Right lobe of liver (tissue), 6 donors: ENCODE measurements around the gene PDE4B. TPM values are rescaled to one million over a fixed set of nuclear protein-coding genes. Genes with fewer than 3 reads are reported as not detected.

ENCODE experiments used
- ATAC-seq, 4 donors: fragments of 200-7000 bp; cut with Tn5 transposase; one replicate each; pipeline ENCODE4 v1.9.1; 2020; ENCODE audit warnings: mild to moderate bottlenecking in 4 of 4, moderate library complexity in 4 of 4
- DNase-seq, 3 donors: peaks; one replicate each; pipeline ENCODE4 v3.0.0-alpha.2; 2020
- H3K27ac ChIP-seq, 3 donors: fragments of 200-600 bp; one replicate each; pipeline ENCODE4 v1.8.0; 2022
- H3K27me3 ChIP-seq, 2 donors: fragments of 200-600 bp; one replicate each; pipeline ENCODE4 v1.8.0; 2022
- H3K36me3 ChIP-seq, 4 donors: fragments of 200-600 bp; sonication (generic) in 1 of 4; one replicate each; pipeline versions ENCODE4 v1.5.1 to v1.8.0; 2017 to 2022; ENCODE audit warnings: control low read depth in 1 of 4
- H3K4me1 ChIP-seq, 4 donors: fragments of 200-600 bp; sonication (generic) in 1 of 4; one replicate each; pipeline versions ENCODE4 v1.5.1 to v1.8.0; 2017 to 2022; ENCODE audit warnings: control low read depth in 1 of 4
- H3K4me3 ChIP-seq, 3 donors: fragments of 200-600 bp; one replicate each; pipeline ENCODE4 v1.8.0; 2022
- H3K9me3 ChIP-seq, 4 donors: fragments of 200-600 bp; sonication (generic) in 1 of 4; one replicate each; pipeline versions ENCODE4 v1.5.1 to v1.8.0; 2017 to 2022; ENCODE audit warnings: control low read depth in 1 of 4
- POLR2A ChIP-seq: fragments of 450-650 bp; IDR thresholded peaks from one replicate; pipeline ENCODE4 v1.6.1; 2017; ENCODE audit warnings: antibody characterized with exemption, mild to moderate bottlenecking
- whole genome bisulfite sequencing: methylation state at CpG from one replicate; pipeline ENCODE4 v1.1.6; 2018; ENCODE audit warnings: low coverage, low lambda C conversion rate; ENCODE audit not compliant: insufficient coverage; ENCODE audit errors: missing lambda C conversion rate; 5-methylcytosine and 5-hydroxymethylcytosine counted together
- intact Hi-C, 2 donors: fragments of 100-400 bp; cut with DNase I; formaldehyde crosslinking; loops; one replicate each; pipeline versions ENCODE4 v1.11.2 to v1.14.1; 2022
- total RNA-seq, 6 experiments: library from RNA; depleted of rRNA in 2 of 6; stranded (reverse); fragments of >200 nt in 2 of 6; fragmentation: NEBNext Ultra II Directional in 3 of 6; extraction: Animal tissue kit (Norgen Biotek cat#: 25700) in 3 of 6; gene quantifications; one replicate each; pipeline versions ENCODE4 v1.1.0 to v1.2.4, GENCODE V29; 2016 to 2023
- TF ChIP-seq, protein P1 (sequence below), 4 donors: fragments of 200-600 bp in 3 of 4; fragments of 450-650 bp in 1 of 4; IDR thresholded peaks; one replicate each; pipeline versions ENCODE4 v1.5.1 to v1.8.0; 2016 to 2022; ENCODE audit warnings: antibody characterized with exemption in 4 of 4, mild to moderate bottlenecking in 2 of 4
- donor health status: DM: no; HTN: yes; CAD: no.
- donor health status: DM: no; HTN: no; CAD: no.
- donor health status: DM: no; HTN: no; CAD: no.
- donor health status: DM: no; HTN: yes; CAD: no.
- donor health status: DM: no; HTN: yes; CAD: no.

The PDE4B gene
- total RNA-seq, 6 experiments from 2014 or later = 1.4 to 6.4 (median 2.4) TPM

DNA sequence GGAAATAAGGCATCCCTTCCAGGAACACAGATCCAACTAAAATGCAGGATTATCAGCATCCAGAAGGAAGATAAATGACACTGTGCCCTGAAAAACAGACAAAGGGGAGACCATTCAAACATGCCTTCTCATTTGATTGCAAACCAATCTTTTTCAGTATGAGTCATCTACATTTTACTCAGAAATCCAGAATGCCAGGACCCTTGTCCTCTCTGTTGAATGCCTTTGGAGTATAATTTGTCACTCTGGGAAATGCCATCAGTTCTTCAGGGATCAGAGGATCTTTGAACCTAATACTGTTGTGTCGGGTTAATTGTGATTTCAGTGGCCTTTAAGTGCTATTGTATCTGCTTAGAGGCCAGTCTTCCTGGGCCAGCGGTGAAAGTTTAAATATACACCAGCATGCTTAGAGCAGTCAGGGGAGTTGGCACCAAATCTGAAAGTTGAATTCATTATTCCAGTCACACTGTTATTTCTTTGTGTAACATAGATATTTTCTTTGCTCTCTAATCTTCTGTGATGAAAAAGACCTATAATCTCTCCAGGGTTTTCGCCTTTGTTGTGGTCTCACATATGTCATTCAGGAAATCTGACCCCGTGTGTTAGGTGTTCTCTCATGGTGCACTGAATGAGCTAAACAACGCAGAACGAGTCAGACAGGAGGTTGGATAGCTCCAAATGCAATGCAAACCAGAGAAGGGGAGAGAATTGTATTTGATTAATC is 376.4 kb downstream of the PDE4B start:
- no peak for TF ChIP-seq POLR2A
- TF ChIP-seq, protein P1, sequence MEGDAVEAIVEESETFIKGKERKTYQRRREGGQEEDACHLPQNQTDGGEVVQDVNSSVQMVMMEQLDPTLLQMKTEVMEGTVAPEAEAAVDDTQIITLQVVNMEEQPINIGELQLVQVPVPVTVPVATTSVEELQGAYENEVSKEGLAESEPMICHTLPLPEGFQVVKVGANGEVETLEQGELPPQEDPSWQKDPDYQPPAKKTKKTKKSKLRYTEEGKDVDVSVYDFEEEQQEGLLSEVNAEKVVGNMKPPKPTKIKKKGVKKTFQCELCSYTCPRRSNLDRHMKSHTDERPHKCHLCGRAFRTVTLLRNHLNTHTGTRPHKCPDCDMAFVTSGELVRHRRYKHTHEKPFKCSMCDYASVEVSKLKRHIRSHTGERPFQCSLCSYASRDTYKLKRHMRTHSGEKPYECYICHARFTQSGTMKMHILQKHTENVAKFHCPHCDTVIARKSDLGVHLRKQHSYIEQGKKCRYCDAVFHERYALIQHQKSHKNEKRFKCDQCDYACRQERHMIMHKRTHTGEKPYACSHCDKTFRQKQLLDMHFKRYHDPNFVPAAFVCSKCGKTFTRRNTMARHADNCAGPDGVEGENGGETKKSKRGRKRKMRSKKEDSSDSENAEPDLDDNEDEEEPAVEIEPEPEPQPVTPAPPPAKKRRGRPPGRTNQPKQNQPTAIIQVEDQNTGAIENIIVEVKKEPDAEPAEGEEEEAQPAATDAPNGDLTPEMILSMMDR (IDR thresholded peaks at IDR 0.05) = no peak
- Histone ChIP-seq H3K4me1 (no peaks in the 10 kb centered on the region), H3K4me3 (no peak overlapping the region), H3K9me3 (no peaks in the 10 kb centered on the region), H3K27me3 (no peaks in the 10 kb centered on the region), H3K36me3 (no peaks in the 10 kb centered on the region), H3K27ac (peak overlapping the region in 1 of 3 donors; percentile 41)
- intact Hi-C loops = no loop called here
- 28% methylated on average over 6 of the region's 6 CpGs for WGBS
- DNase-seq = no peak
- peak in 2 of 4 donors; percentile 29 to 90 for ATAC-seq

DNA sequence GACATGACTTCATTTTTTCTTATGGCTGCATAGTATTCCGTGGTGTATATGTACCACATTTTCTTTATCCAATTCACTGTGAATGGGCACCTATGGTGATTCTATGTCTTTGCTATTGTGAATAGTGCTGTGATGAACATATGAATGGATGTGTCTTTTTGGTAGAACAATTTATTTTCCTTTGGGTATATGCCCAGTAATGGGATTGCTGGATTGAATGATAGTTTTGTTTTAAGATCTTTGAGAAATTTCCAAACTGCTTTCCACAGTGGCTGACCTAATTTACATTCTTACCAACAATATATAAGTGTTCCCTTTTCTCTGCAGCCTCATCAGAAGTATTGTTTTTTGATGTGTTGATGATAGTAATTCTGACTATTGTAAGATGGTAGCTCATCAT is 379.6 kb downstream of the PDE4B start:
- 64% methylated on average over 1 of the region's 1 CpG for WGBS
- no peaks in the 10 kb centered on the region for H3K9me3 ChIP-seq
- ATAC-seq (no peak), DNase-seq (no peak)
- TF ChIP-seq, protein P1 (IDR thresholded peaks at IDR 0.05) = no peak
- TF ChIP-seq POLR2A = no peak
- H3K4me3 ChIP-seq = no peak overlapping the region
- intact Hi-C loops = no loop called here
- no peaks in the 10 kb centered on the region for H3K27me3 ChIP-seq
- H3K27ac ChIP-seq = no peak overlapping the region
- no peaks in the 10 kb centered on the region for H3K4me1 ChIP-seq
- H3K36me3 ChIP-seq = no peaks in the 10 kb centered on the region

DNA sequence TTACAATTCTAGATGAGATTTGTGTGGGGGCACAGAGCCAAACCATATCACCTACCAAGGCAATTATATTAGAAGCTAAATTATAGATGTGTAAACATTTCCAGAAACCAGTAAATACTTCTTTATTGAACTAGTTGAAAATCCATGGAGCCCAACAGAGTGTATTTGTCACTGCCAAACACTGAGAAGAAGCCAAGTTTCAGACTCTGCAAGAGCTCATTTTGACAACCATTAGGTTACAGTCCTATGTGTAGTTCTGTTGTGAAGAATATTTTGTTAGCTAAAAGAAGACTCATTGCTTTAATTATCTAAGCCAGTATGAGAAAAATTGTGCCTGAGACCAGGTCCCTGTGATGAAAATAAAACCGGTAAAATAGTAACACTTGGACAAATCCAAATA is 382.4 kb downstream of the PDE4B start:
- intact Hi-C loops = no loop called here
- H3K4me3 ChIP-seq = no peak overlapping the region
- no peaks in the 10 kb centered on the region for H3K9me3 ChIP-seq
- ATAC-seq (no peak), DNase-seq (no peak)
- 45% methylated on average over 1 of the region's 1 CpG for WGBS
- peak overlapping the region in 2 of 3 donors; percentile 3 to 19 for H3K27ac ChIP-seq
- H3K27me3 ChIP-seq = no peaks in the 10 kb centered on the region
- no peaks in the 10 kb centered on the region for H3K36me3 ChIP-seq
- TF ChIP-seq POLR2A = no peak
- TF ChIP-seq, protein P1 (IDR thresholded peaks at IDR 0.05) = no peak
- no peaks in the 10 kb centered on the region for H3K4me1 ChIP-seq

DNA sequence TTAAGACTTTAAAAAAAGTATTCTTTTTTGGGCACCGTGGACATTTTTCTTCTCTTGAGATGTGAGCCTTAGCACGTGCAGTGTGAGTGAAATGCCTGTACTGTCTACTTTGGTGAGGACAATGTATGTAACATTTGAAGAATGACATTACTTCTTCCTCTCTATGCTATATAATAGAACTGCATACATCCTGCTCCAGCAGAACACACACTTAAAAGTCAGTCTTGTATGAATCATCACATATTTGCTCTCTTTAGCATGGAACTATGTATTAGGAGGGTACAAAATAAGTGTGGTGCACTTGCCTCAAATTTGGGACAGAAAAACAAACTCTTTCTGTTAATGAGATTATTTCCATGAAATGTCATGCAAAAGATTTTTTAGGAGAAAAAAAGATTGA is 382.9 kb downstream of the PDE4B start:
- intact Hi-C loops = no loop called here
- H3K27ac ChIP-seq = peak overlapping the region in 1 of 3 donors; percentile 3
- 60% methylated on average over 2 of the region's 2 CpGs for WGBS
- H3K4me1 ChIP-seq = no peaks in the 10 kb centered on the region
- TF ChIP-seq, protein P1 (IDR thresholded peaks at IDR 0.05) = no peak
- TF ChIP-seq POLR2A = no peak
- H3K9me3 ChIP-seq = no peaks in the 10 kb centered on the region
- H3K4me3 ChIP-seq = no peak overlapping the region
- H3K27me3 ChIP-seq = no peaks in the 10 kb centered on the region
- H3K36me3 ChIP-seq = no peaks in the 10 kb centered on the region
- no peak for DNase-seq
- peak in 3 of 4 donors; percentile 10 to 51 (median 15) for ATAC-seq
